Ovary (tissue), 3 donors: ENCODE results near the gene CREB3L1.

ENCODE experiments used
- CTCF ChIP-seq, 3 donors: fragments of 450-650 bp in 2 of 3; fragments of 200-600 bp in 1 of 3; IDR thresholded peaks; one replicate each; pipeline versions ENCODE4 v1.5.1 to v1.8.0; 2016 to 2022; ENCODE audit warnings: antibody characterized with exemption in 3 of 3, mild to moderate bottlenecking in 1 of 3
- EP300 ChIP-seq: sonication (generic); formaldehyde crosslinking; IDR thresholded peaks from one replicate; pipeline ENCODE4 v1.6.1; 2017; ENCODE audit warnings: antibody characterized with exemption
- POLR2A ChIP-seq: fragments of 450-650 bp; IDR thresholded peaks from one replicate; pipeline ENCODE4 v1.6.1; 2017; ENCODE audit warnings: antibody characterized with exemption, mild to moderate bottlenecking, moderate library complexity
- donor health status: DM: no; HTN: no; CAD: no.

- TF ChIP-seq EP300 (no peak), CTCF (IDR thresholded peaks at IDR 0.05) (no peak), POLR2A (no peak)
Measured at GRCh38 chr11:46280706-46281105, 3.2 kb downstream of the CREB3L1 start.
